Hematopoietic multipotent progenitor cell (in vitro differentiated cells): ENCODE results near the gene TMCC1. TPM values are rescaled to one million over a fixed set of nuclear protein-coding genes. Genes with fewer than 3 reads are reported as not detected.
"Not testable (repeated sequence)": the region's sequence is repeated elsewhere in the genome, so short reads cannot be mapped to it uniquely, and the experiment has no call there.

Experiments
- DNase-seq, 3 donors: peaks; one replicate each; pipeline ENCODE4 v3.0.0-alpha.2; 2011 to 2015; ENCODE audit warnings: low read depth in 2 of 3, low spot score in 2 of 3
- total RNA-seq: library from RNA; depleted of rRNA; stranded (reverse); fragments of >200 nt; gene quantifications from one replicate; pipeline ENCODE4 v1.2.3, GENCODE V29; 2012

Gene TMCC1
- total RNA-seq, 1 donor = 9.4 TPM

GRCh38 chr3:129892857-129893580, 492 bp downstream of the TMCC1 start:
- peak; percentile 37 to 77 (median 73) for DNase-seq

DNA sequence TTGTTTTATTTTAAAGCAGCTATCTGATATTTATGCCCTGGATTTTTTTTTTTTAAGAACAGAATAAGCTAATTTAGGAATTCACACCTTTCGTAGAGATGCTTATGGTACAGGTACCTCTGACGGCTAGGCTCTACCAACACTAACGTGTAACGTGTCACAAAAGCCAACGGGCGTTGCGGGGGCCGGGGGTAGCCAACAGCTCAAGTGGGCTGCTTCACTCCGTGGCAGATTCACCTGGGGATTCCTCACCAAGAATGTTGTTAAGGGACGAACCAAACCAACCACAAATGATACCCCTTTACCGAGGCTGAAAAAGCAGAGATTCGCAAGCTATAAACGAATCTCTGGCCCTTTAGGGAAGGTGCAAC, 1.0 kb downstream of the TMCC1 start:
- no peak for DNase-seq

DNA sequence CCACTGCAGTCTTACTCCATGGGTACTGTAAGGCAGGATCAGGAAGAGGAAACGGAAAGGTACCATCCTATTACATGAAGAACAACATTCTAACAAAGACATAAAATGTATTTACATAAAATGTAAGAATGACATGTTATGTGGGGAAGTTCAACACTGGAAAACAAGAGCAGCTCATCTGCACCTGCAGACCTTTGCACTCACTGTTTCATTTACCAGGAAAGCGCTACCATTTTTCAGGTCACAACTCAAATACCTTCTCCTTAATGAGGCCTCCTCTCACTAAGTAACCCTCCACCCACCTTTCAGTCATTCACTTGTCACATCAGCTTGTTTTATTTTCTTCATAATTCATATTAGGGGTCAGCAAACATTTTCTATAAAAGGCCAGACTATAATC, 2.6 kb downstream of the TMCC1 start:
- DNase-seq = no peak

- DNase-seq = peak in 2 of 3 donors; percentile 50 to 80
These were observed 3.4 kb downstream of the TMCC1 start for GRCh38 chr3:129890125-129890524.

DNA sequence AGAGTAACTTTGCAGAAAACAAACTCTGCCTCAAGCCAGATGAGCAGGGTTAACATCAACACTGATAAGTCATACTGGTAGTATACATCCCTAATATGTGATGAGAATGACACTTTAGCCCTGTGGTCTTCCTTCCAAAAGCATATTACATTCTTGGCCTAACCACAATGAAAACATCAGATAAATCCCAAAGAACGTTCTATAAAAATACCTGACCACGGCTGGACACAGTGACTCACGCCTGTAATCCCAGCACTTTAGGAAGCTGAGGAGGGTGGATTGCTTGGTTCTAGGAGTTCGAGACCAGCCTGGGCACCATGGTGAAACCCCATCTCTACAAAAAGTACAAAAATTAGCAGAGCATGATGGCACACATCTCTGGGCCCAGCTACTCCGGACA, 4.7 kb downstream of the TMCC1 start:
- DNase-seq = no peak

GRCh38 chr3:129881261-129881660, 12.2 kb downstream of the TMCC1 start:
- DNase-seq = no peak

- DNase-seq = no peak
These were observed 15.2 kb downstream of the TMCC1 start for GRCh38 chr3:129878355-129878754.

DNA sequence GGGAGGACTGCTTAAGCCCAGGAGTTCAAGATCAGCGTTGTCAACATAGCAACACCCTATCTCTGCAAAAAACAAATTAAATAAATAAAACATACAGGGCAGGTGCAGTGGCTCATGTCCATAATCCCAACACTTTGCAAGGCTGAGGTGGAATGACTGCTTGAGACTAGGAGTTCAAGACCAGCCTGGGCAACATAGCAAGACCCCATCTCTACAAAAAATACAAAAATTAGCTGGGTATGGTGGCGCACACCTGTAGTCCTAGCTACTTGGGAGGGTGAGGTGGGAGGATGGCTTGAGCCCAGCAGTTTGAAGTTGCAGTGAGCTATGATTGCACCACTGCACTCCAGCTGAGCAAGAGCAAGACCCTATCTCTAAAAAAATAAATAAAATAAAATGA, 19.0 kb downstream of the TMCC1 start:
- not testable (repeated sequence) for DNase-seq

DNA sequence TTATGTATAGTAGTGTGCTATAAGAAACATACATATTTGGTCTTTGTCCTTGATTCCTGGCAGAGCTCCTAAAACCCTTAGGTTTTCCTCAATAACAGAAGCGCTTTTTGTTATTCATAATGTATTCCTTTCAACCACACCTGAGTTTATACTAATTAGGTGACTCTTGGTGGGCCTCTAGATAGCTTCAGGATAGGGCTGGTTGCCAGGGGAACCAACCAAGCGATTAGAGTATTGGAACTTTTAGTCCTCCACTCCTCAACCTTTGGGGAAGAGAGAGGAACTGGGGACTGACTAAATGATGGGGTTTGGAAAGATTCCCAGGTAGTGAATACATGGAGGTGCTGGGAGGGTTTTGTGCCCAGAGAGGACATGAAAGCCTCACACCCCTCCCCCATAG, 24.6 kb downstream of the TMCC1 start:
- DNase-seq = no peak

GRCh38 chr3:129867506-129868124, 25.9 kb downstream of the TMCC1 start:
- DNase-seq = no peak

DNA sequence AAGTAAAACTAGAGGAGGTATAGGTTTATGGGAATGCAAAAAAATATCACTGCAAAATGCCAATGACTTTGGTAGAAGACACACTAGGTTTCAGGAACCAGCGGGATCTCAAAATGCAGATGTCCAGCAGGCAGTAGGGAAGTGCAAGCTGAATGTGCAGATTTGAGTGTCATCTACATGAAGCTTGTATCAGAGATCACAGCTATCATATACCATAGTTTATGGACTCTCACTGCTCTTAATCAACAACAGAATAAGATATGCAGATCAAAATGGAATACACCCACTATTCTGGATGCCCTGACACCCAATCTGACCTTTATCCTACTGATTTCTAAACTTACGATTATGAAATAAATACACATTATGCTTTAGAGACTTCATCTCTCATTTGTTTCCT, 27.7 kb downstream of the TMCC1 start:
- DNase-seq = no peak

GRCh38 chr3:129864519-129864918, 29.0 kb downstream of the TMCC1 start:
- DNase-seq = no peak

- no peak for DNase-seq
These were observed 34.2 kb downstream of the TMCC1 start for GRCh38 chr3:129859272-129859671.

- DNase-seq = no peak
These were observed 35.6 kb downstream of the TMCC1 start for GRCh38 chr3:129857899-129858298.

DNA sequence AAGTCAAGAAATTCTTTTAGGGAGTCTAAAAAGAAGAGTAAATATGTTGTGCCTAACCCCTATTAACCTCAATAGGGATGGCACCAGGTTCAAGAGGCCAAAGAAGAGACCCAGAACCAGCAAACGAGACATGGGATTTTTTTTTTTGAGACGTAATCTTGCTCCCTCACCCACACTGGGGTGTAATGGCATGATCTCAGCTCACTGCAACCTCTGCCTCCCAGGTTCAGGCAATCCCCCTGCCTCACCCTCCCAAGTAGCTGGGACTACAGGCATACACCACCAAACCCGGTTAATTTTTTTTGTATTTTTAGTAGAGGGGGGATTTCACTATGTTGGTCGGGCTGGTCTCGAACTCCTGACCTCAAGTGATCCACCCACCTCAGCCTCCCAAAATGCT, 36.7 kb downstream of the TMCC1 start:
- not testable (repeated sequence) for DNase-seq

DNA sequence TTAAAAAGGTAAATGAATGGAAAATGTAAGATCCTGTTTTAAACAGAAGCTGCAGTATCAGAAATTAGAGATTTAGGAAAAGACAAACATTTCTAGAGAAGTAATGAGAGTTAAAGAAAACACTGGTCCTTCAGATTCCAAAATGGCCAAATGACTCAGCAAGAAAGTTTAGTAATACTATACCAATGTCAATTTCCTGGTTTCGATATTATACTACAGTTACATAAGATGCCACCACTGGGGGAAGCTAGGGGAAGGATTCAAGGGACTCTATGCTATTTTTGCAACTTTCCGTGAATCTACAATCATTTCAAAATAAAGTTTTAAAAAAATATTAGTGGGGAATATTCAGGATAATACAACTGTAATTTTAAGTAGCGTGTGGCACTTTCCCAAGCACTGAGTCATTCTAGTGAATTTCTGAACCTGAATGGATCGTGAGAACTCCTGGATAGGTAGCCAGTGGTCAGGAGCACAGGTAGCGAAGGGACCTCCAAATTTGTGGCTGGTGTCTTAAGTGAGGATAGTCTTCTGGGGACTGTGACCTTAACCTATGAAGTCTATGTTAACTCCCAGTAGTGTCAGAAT, 37.6 kb downstream of the TMCC1 start:
- DNase-seq = peak in 1 of 3 donors; percentile 36

DNA sequence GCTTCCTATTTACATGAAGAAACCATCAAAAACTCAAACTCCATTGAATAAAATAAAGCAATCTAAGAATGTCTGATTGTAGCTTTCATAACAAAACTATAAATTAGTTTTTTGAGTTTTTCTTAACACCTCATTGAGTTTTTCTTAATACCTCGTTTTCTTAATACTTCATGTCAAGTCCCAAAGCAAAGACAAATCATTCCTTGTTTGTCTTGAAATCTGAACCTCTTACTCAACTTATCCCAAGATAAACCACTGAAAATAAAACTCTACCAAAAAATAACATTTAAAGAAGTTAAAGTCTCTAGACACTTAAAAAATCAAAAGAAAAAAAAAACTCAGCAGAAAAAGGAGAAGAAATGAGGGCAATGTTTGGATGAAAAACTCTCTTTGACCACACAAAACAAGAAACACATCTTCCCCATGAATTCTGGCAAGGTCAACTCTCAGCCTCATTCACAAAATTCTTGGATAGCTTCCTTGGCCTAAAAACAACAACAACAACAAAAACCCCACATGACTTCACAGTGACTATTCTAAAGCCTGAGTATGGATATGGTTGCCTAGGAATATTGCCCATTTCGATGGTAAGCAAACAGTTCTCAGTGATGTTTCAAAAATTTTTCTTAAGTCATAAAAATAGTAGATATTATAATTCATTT, 38.2 kb downstream of the TMCC1 start:
- no peak for DNase-seq

GRCh38 chr3:129854460-129854859, 39.1 kb downstream of the TMCC1 start:
- no peak for DNase-seq

DNA sequence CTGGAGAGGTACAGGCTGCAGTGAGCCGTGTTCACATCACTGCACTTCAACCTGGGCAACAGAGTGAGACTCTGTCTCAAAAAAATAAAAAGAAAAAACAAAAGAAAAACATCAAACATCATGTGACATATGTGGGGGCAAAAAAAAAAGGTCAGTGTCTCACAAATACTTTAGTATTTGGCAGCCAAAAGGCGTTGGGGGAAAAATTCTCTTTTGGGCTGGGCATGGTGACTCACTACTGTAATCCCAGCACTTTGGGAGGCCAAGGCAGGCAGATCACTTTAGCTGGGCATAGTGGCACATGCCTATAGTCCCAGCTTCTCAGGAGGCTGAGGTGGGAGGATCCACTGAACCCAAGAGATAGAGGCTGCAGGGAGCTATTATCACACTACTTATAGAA, 47.6 kb downstream of the TMCC1 start:
- no peak for DNase-seq

DNA sequence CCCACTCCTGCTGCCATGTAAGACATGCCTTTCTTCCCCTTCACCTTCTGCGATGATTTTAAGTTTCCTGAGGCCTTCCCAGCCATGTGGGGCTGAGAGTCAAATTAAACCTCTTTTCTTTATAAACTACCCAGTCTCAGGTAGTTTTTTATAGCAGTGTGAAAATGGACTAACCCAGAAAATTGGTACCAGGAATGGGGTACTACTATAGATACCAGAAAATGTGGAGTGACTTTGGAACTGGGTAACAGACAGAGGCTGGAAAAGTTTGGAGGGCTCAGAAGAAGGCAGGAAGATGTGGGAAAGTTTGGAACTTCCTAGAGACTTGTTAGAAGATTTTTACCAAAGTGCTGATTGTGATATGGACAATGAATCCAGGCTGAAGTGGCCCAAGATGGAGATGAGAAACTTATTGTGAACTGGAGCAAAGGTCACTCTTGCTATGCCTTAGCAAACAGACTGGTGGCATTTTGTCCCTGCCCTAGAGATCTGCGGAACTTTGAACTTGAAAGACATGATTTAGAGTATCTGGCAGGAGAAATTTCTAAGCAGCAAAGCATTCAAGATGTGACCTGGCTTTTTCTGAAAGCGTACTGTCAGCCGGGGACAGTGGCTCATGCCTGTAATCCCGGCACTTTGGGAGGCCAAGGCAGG, 52.7 kb downstream of the TMCC1 start:
- DNase-seq = no peak

GRCh38 chr3:129838086-129838485, 55.4 kb downstream of the TMCC1 start:
- no peak for DNase-seq
